ENCODE measurements around the gene PIK3AP1. TPM values are rescaled to one million over a fixed set of nuclear protein-coding genes. Genes with fewer than 3 reads are reported as not detected.

PIK3AP1 gene
- total and polyA plus RNA-seq, 2 of the 8 experiments (the other 6 are each of a cell fraction or from before 2014, with no cell fraction given): 1.9 to 4.5 TPM

- Histone ChIP-seq H4K8ac (ENCODE audit: extremely low read depth, insufficient read depth, low read length) (no peak overlapping the region), H3K9ac (replicated peaks in 1 of 4; ENCODE audit: extremely low read depth in 1 of 4, low read depth in 3 of 4, low read length in 3 of 4) (no peak overlapping the region), H2BK12ac (ENCODE audit: low read depth, low read length) (no peak overlapping the region), H4K91ac (replicated peaks; ENCODE audit: insufficient read length, low read length) (no peak overlapping the region), H2AK5ac (ENCODE audit: low read depth, low read length) (no peak overlapping the region), H3K79me1 (ENCODE audit: low read depth, low read length) (peaks cover 5% of the 10 kb centered on the region), H3K56ac (replicated peaks; ENCODE audit: insufficient read length, low read depth, low read length) (no peak overlapping the region), H2AFZ (ENCODE audit: low read length) (no peak overlapping the region), H3K79me2 (ENCODE audit: control insufficient read depth in 1 of 2, insufficient read depth in 2 of 2, low read length in 2 of 2) (peaks cover 0 to 95% of the 10 kb centered on the region in 2 experiments; a peak in 3 of 4 replicates), H3K27me3 (replicated peaks in 1 of 4; ENCODE audit: control insufficient read depth in 3 of 4, extremely low read depth in 1 of 4, insufficient read depth in 3 of 4, low read length in 3 of 4) (no peaks in the 10 kb centered on the region), H3K27ac (ENCODE audit: low read depth, low read length) (no peak overlapping the region), H3K36me3 (ENCODE audit: control insufficient read depth in 2 of 4, insufficient read depth in 4 of 4, low read length in 3 of 4) (peaks cover 3 to 16% (median 6%) of the 10 kb centered on the region in 4 experiments; a peak in 4 of 8 replicates), H3K9me3 (ENCODE audit: insufficient read depth in 2 of 2, low read depth in 1 of 2, low read length in 1 of 2) (no peaks in the 10 kb centered on the region), H3K4ac (replicated peaks; ENCODE audit: insufficient read length, low read depth, low read length) (no peak overlapping the region), H3K4me1 (replicated peaks in 1 of 4; ENCODE audit: control insufficient read depth in 3 of 4, insufficient read depth in 4 of 4, low read length in 3 of 4) (peaks cover 0 to 10% (median 5%) of the 10 kb centered on the region in 4 experiments; a peak in 4 of 7 replicates), H3K14ac (ENCODE audit: insufficient read length) (no peak overlapping the region), H3K23ac (ENCODE audit: insufficient read length) (no peak overlapping the region), H3K4me2 (ENCODE audit: insufficient read depth in 1 of 2, low read depth in 2 of 2, low read length in 2 of 2) (no peak overlapping the region), H4K5ac (ENCODE audit: insufficient read length, low read depth, low read length) (no peak overlapping the region), H3K4me3 (ENCODE audit: extremely low read depth in 1 of 4, insufficient read depth in 2 of 4, low read depth in 3 of 4, low read length in 4 of 4) (no peak overlapping the region), H3K18ac (ENCODE audit: extremely low read depth, low read length) (no peak overlapping the region), H2BK20ac (ENCODE audit: low read length) (no peak overlapping the region), H2BK120ac (replicated peaks; ENCODE audit: low read depth, low read length) (no peak overlapping the region), H2BK15ac (ENCODE audit: low read length) (no peak overlapping the region), H3K23me2 (ENCODE audit: low read depth, low read length) (no peaks in the 10 kb centered on the region), H2BK5ac (ENCODE audit: low read depth, low read length) (no peak overlapping the region), H4K20me1 (replicated peaks in 1 of 2; ENCODE audit: control insufficient read depth in 1 of 2, insufficient read depth in 2 of 2, low read length in 2 of 2) (peaks cover 7 to 8% of the 10 kb centered on the region in 2 experiments)
- no peak for DNase-seq (ENCODE audit: low read depth in 1 of 2, low spot score in 2 of 2)
- WGBS, 2 experiments (ENCODE audit: extremely low coverage in 1 of 2, insufficient coverage in 1 of 2, insufficient read length in 1 of 2, insufficient replicate concordance in 2 of 2, low coverage in 1 of 2, low lambda C conversion rate in 2 of 2, missing lambda C conversion rate in 1 of 2): 85% methylated on average over 5 of the region's 5 CpGs; no CpG with 5 or more reads in 1 of the 2 experiments
- no peak for FAIRE-seq
- ChIA-PET CTCF (ENCODE audit: partially characterized antibody) (no interaction called here), POLR2A (ENCODE audit: partially characterized antibody) (interaction anchor here (0.8 kb wide), 1 partner anchor 103 kb away, joined by 3 read pairs; no protein-coding TSS in a partner anchor)
- no peak for TF ChIP-seq TBP (IDR thresholded peaks at IDR 0.05; ENCODE audit: low read depth, low read length)
- no peak for TF ChIP-seq TAF1 (IDR thresholded peaks at IDR 0.05; ENCODE audit: low read depth, low read length)
- TF ChIP-seq USF2 (IDR thresholded peaks at IDR 0.05; ENCODE audit: low read length): no peak
- TF ChIP-seq KDM5A (IDR thresholded peaks at IDR 0.05; ENCODE audit: low read length): no peak
- no peak for TF ChIP-seq RBBP5 (IDR thresholded peaks at IDR 0.05; ENCODE audit: borderline replicate concordance, low read depth, low read length)
- no peak for TF ChIP-seq BACH1 (IDR thresholded peaks at IDR 0.05; ENCODE audit: low read length)
- TF ChIP-seq SP2 (IDR thresholded peaks at IDR 0.05; ENCODE audit: low read length): no peak
- no peak for TF ChIP-seq GABPA (IDR thresholded peaks at IDR 0.05; ENCODE audit: borderline replicate concordance, insufficient read depth, low read length)
- no peak for TF ChIP-seq EGR1 (IDR thresholded peaks at IDR 0.05; ENCODE audit: borderline replicate concordance, low read depth, low read length)
These were observed 147.3 kb downstream of the PIK3AP1 start for GRCh38 chr10:96573036-96573435.

Measured in H1 (cell line).